Neural cell (in vitro differentiated cells): ENCODE measurements around the gene CLCN1. TPM values are rescaled to one million over a fixed set of nuclear protein-coding genes. Genes with fewer than 3 reads are reported as not detected.

Experiments used
- H2AFZ ChIP-seq: fragments of 200-600, 300-800 bp; sonication (generic), shearing (Covaris generic); 2 replicates; pipeline ENCODE4 v1.6.0; 2014; ENCODE audit warnings: low read depth, mild to moderate bottlenecking, antibody characterized with exemption, low read length, moderate library complexity
- H3F3A ChIP-seq: fragments of 200-600 bp; shearing (Covaris generic); 2 replicates; pipeline ENCODE4 v1.6.1; 2016; ENCODE audit warnings: mild to moderate bottlenecking, moderate library complexity, mixed read lengths, antibody characterized with exemption, low read length; ENCODE audit not compliant: insufficient read depth, poor library complexity, severe bottlenecking
- H3K27ac ChIP-seq: fragments of 200-600, 300-800 bp; sonication (generic), shearing (Covaris generic); 2 replicates; pipeline ENCODE4 v1.5.1; 2014; ENCODE audit warnings: mild to moderate bottlenecking, low read length, moderate library complexity
- H3K27me3 ChIP-seq: fragments of 300-800, 200-600 bp; sonication (generic), shearing (Covaris generic); 2 replicates; pipeline ENCODE4 v1.6.0; 2014; ENCODE audit warnings: mild to moderate bottlenecking, low read depth, low read length, moderate library complexity; ENCODE audit not compliant: insufficient read depth
- H3K36me3 ChIP-seq: fragments of 300-800, 200-600 bp; sonication (generic), shearing (Covaris generic); 2 replicates; pipeline ENCODE4 v1.5.1; 2014; ENCODE audit warnings: mild to moderate bottlenecking, antibody characterized with exemption, low read length, moderate library complexity; ENCODE audit not compliant: insufficient read depth
- H3K4me2 ChIP-seq: fragments of 300-800, 200-600 bp; sonication (generic), shearing (Covaris generic); 2 replicates; pipeline ENCODE4 v1.6.0; 2014; ENCODE audit warnings: mild to moderate bottlenecking, low read length
- H3K4me3 ChIP-seq: fragments of 300-800, 200-600 bp; sonication (generic), shearing (Covaris generic); 2 replicates; pipeline ENCODE4 v1.5.1; 2014; ENCODE audit warnings: mild to moderate bottlenecking, low read length, moderate library complexity
- H3K79me2 ChIP-seq: fragments of 200-600 bp; shearing (Covaris generic); replicated peaks from 2 replicates; pipeline ENCODE4 v1.6.0; 2014; ENCODE audit warnings: mild to moderate bottlenecking, low read length, moderate library complexity; ENCODE audit not compliant: insufficient read depth
- H3K9ac ChIP-seq: fragments of 300-800, 200-600 bp; sonication (generic), shearing (Covaris generic); 2 replicates; pipeline ENCODE4 v1.6.1; 2016; ENCODE audit warnings: mild to moderate bottlenecking, low read length, mixed read lengths
- H3K9me2 ChIP-seq: fragments of 200-600 bp; shearing (Covaris generic); 2 replicates; pipeline ENCODE4 v1.6.1; 2016; ENCODE audit warnings: mild to moderate bottlenecking, low read length, mixed read lengths; ENCODE audit not compliant: insufficient read depth
- H3K9me3 ChIP-seq: fragments of 200-600, 300-800 bp; sonication (generic), shearing (Covaris generic); 2 replicates; pipeline ENCODE4 v1.6.1; 2016; ENCODE audit warnings: mild to moderate bottlenecking, mixed run types, low read length, moderate library complexity, mixed read lengths
- H4K20me1 ChIP-seq: fragments of 200-600 bp; shearing (Covaris generic); 2 replicates; pipeline ENCODE4 v1.6.1; 2016; ENCODE audit warnings: mild to moderate bottlenecking, mixed run types; ENCODE audit not compliant: insufficient read depth
- EP300 ChIP-seq: fragments of 450-650 bp; conservative IDR thresholded peaks from 2 replicates; pipeline ENCODE4 v1.6.1; 2014; ENCODE audit warnings: antibody characterized with exemption, mild to moderate bottlenecking, moderate library complexity; ENCODE audit not compliant: poor library complexity, severe bottlenecking
- EZH2 ChIP-seq: fragments of 200-600, 300-800 bp; shearing (Covaris generic), sonication (generic); IDR thresholded peaks from 2 replicates; pipeline ENCODE4 v1.6.1; 2014; ENCODE audit warnings: antibody characterized with exemption, low read length, borderline replicate concordance, mild to moderate bottlenecking; ENCODE audit not compliant: insufficient read depth, poor library complexity, severe bottlenecking
- MXI1 ChIP-seq: fragments of 450-650 bp; conservative IDR thresholded peaks from 2 replicates; pipeline ENCODE4 v1.6.1; 2014; ENCODE audit warnings: antibody characterized with exemption, mild to moderate bottlenecking; ENCODE audit not compliant: poor library complexity, severe bottlenecking
- POLR2AphosphoS5 ChIP-seq: IDR thresholded peaks from 2 replicates; pipeline ENCODE4 v1.6.1; 2012
- TAF1 ChIP-seq: IDR thresholded peaks from 2 replicates; pipeline ENCODE4 v1.6.1; 2012; ENCODE audit warnings: low read depth
- polyA plus RNA-seq: library from polyadenylated mRNA; depleted of rRNA; stranded (reverse); fragments of >200 nt; gene quantifications from 2 replicates; pipeline ENCODE4 v1.2.3, GENCODE V29; 2014
- TF ChIP-seq, protein P1 (sequence below): fragments of 450-650 bp; IDR thresholded peaks from 2 replicates; pipeline ENCODE4 v1.5.1; 2014; ENCODE audit warnings: antibody characterized with exemption, mild to moderate bottlenecking, moderate library complexity; ENCODE audit not compliant: poor library complexity, severe bottlenecking
- TF ChIP-seq, protein P2 (sequence below): IDR thresholded peaks from 2 replicates; pipeline ENCODE4 v1.6.1; 2012; ENCODE audit warnings: borderline replicate concordance

The CLCN1 gene
- polyA plus RNA-seq, 1 donor from 2014 or later: not detected

DNA sequence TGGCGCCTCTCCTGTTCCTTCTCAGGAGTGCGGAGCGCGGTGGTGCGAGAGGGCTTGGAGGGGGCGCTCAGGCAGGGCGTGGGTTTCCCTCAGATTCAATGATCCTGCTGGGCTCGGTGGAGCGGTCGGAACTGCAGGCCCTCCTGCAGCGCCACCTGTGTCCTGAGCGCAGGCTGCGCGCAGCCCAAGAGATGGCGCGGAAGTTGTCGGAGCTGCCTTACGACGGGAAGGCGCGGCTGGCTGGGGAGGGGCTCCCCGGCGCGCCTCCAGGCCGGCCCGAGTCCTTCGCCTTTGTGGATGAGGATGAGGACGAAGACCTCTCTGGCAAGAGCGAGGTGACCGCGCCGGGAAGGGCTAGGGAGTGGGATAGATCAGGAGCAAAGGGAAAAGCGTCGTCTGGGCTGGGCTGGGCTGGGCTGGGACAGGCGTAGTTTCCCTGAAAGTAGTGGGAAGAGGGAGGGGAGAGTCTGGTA, 29.6 kb downstream of the CLCN1 start:
- Histone ChIP-seq H4K20me1 (no peaks in the 10 kb centered on the region), H3K9me3 (no peaks in the 10 kb centered on the region), H2AFZ (no peak overlapping the region), H3K4me3 (peak overlapping the region; percentile 39), H3K36me3 (no peaks in the 10 kb centered on the region), H3K27me3 (peaks cover 6% of the 10 kb centered on the region), H3K9me2 (no peaks in the 10 kb centered on the region), H3K79me2 (no peaks in the 10 kb centered on the region), H3K4me2 (no peak overlapping the region), H3F3A (no peaks in the 10 kb centered on the region), H3K27ac (no peak overlapping the region), H3K9ac (no peak overlapping the region)
- no peak for TF ChIP-seq EZH2
- TF ChIP-seq, protein P1, sequence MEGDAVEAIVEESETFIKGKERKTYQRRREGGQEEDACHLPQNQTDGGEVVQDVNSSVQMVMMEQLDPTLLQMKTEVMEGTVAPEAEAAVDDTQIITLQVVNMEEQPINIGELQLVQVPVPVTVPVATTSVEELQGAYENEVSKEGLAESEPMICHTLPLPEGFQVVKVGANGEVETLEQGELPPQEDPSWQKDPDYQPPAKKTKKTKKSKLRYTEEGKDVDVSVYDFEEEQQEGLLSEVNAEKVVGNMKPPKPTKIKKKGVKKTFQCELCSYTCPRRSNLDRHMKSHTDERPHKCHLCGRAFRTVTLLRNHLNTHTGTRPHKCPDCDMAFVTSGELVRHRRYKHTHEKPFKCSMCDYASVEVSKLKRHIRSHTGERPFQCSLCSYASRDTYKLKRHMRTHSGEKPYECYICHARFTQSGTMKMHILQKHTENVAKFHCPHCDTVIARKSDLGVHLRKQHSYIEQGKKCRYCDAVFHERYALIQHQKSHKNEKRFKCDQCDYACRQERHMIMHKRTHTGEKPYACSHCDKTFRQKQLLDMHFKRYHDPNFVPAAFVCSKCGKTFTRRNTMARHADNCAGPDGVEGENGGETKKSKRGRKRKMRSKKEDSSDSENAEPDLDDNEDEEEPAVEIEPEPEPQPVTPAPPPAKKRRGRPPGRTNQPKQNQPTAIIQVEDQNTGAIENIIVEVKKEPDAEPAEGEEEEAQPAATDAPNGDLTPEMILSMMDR: peak; percentile 53

DNA sequence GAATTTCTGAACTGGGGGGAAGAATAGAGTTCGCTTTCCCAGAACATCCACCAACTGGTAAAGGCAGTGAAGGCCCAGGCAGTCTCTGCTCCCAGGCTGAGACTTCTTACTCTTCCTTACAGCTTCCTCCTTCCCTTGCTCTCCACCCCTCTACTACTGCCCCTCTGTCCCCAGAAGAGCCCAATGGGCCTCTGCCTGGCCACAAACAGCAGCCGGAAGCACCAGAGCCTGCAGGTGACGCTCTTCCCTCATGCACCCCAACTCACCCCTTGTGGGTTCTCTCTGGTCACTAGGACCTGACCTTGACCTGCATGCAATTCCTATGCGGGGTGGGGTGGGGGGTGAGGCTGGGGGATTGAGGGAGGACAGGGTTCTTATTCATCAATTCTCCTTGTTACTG, 30.1 kb downstream of the CLCN1 start:
- H3F3A ChIP-seq: no peaks in the 10 kb centered on the region
- no peak overlapping the region for H2AFZ ChIP-seq
- H3K9ac ChIP-seq: no peak overlapping the region
- H3K4me2 ChIP-seq: no peak overlapping the region
- H3K4me3 ChIP-seq: no peak overlapping the region
- H3K9me3 ChIP-seq: no peaks in the 10 kb centered on the region
- H4K20me1 ChIP-seq: no peaks in the 10 kb centered on the region
- H3K9me2 ChIP-seq: no peaks in the 10 kb centered on the region
- H3K36me3 ChIP-seq: no peaks in the 10 kb centered on the region
- H3K27ac ChIP-seq: no peak overlapping the region
- no peaks in the 10 kb centered on the region for H3K79me2 ChIP-seq
- H3K27me3 ChIP-seq: peaks cover 6% of the 10 kb centered on the region
- TF ChIP-seq TAF1: no peak
- no peak for TF ChIP-seq EZH2
- TF ChIP-seq, protein P1: no peak
- TF ChIP-seq, protein P2, sequence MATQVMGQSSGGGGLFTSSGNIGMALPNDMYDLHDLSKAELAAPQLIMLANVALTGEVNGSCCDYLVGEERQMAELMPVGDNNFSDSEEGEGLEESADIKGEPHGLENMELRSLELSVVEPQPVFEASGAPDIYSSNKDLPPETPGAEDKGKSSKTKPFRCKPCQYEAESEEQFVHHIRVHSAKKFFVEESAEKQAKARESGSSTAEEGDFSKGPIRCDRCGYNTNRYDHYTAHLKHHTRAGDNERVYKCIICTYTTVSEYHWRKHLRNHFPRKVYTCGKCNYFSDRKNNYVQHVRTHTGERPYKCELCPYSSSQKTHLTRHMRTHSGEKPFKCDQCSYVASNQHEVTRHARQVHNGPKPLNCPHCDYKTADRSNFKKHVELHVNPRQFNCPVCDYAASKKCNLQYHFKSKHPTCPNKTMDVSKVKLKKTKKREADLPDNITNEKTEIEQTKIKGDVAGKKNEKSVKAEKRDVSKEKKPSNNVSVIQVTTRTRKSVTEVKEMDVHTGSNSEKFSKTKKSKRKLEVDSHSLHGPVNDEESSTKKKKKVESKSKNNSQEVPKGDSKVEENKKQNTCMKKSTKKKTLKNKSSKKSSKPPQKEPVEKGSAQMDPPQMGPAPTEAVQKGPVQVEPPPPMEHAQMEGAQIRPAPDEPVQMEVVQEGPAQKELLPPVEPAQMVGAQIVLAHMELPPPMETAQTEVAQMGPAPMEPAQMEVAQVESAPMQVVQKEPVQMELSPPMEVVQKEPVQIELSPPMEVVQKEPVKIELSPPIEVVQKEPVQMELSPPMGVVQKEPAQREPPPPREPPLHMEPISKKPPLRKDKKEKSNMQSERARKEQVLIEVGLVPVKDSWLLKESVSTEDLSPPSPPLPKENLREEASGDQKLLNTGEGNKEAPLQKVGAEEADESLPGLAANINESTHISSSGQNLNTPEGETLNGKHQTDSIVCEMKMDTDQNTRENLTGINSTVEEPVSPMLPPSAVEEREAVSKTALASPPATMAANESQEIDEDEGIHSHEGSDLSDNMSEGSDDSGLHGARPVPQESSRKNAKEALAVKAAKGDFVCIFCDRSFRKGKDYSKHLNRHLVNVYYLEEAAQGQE: no peak
- TF ChIP-seq MXI1: no peak
- no peak for TF ChIP-seq POLR2AphosphoS5
- no peak for TF ChIP-seq EP300
